Measurements from ENCODE around the gene TSPAN15. TPM values are rescaled to one million over a fixed set of nuclear protein-coding genes. Genes with fewer than 3 reads are reported as not detected.

Gene TSPAN15
- total RNA-seq, 1 experiment from 2014 or later: 7.7 TPM

GRCh38 chr10:69490876-69491275 lies 39.6 kb downstream of the TSPAN15 start:
- Histone ChIP-seq H3K56ac (ENCODE audit: insufficient read length, low read depth, low read length) (no peak overlapping the region), H3K4ac (ENCODE audit: low read depth, low read length) (no peak overlapping the region), H3K14ac (ENCODE audit: insufficient read depth, low read length) (no peak overlapping the region), H3K23ac (ENCODE audit: insufficient read length, low read depth, low read length) (no peak overlapping the region), H3K23me2 (ENCODE audit: insufficient read length, low read depth, low read length, poor library complexity, severe bottlenecking) (no peaks in the 10 kb centered on the region), H3K79me1 (ENCODE audit: insufficient read depth, low read depth, low read length, poor library complexity, severe bottlenecking) (no peaks in the 10 kb centered on the region), H3K9ac (ENCODE audit: extremely low read depth, insufficient read length, low read length) (no peak overlapping the region), H3K18ac (ENCODE audit: insufficient read length, low read depth, low read length) (no peak overlapping the region), H4K20me1 (ENCODE audit: control insufficient read depth, insufficient read depth, insufficient read length) (no peaks in the 10 kb centered on the region), H3K27me3 (ENCODE audit: insufficient read depth, low read length) (no peaks in the 10 kb centered on the region), H4K91ac (ENCODE audit: insufficient read length, low read depth, low read length) (no peak overlapping the region), H3K9me3 (ENCODE audit: control insufficient read depth, low read depth, low read length) (peaks cover 4% of the 10 kb centered on the region), H2AK5ac (ENCODE audit: insufficient read length, low read length) (no peak overlapping the region), H4K5ac (ENCODE audit: insufficient read length, low read depth, low read length) (no peak overlapping the region), H2BK15ac (ENCODE audit: low read depth, low read length) (no peak overlapping the region), H2BK120ac (ENCODE audit: low read depth, low read length, poor library complexity, severe bottlenecking) (no peak overlapping the region), H3K4me1 (ENCODE audit: insufficient read depth, low read length) (no peaks in the 10 kb centered on the region), H2AFZ (ENCODE audit: low read length) (no peak overlapping the region), H2BK12ac (ENCODE audit: insufficient read length, low read depth, low read length) (no peak overlapping the region), H2BK20ac (ENCODE audit: low read depth, low read length, poor library complexity, severe bottlenecking) (no peak overlapping the region), H2BK5ac (ENCODE audit: insufficient read length, low read length) (no peak overlapping the region), H3T11ph (ENCODE audit: low read length) (no peak overlapping the region), H3K79me2 (ENCODE audit: insufficient read depth, low read length) (no peaks in the 10 kb centered on the region), H3K27ac (ENCODE audit: insufficient read length, low read depth, low read length) (no peak overlapping the region), H4K8ac (replicated peaks; ENCODE audit: insufficient read length, low read depth, low read length) (no peak overlapping the region), H3K4me2 (ENCODE audit: insufficient read depth, insufficient read length, low read length) (no peak overlapping the region)
- TF ChIP-seq CTCF (conservative IDR thresholded peaks at IDR 0.05): no peak
- DNase-seq: no peak
- WGBS (ENCODE audit: extremely low coverage, insufficient read length, low lambda C conversion rate): no CpG with 5 or more reads among the region's 10 CpGs
- peaks cover 13 to 18% (median 14%) of the 10 kb centered on the region in 3 experiments for H3K36me3 Mint-ChIP-seq (ENCODE audit: insufficient read depth in 1 of 3, low read depth in 3 of 3)
- peaks cover 5 to 15% of the 10 kb centered on the region in 2 experiments for H3K4me1 Mint-ChIP-seq
- H3K4me3 Mint-ChIP-seq: no peak overlapping the region; a peak in 1 of 5 replicates
- peak overlapping the region in 1 of 3 experiments; percentile 12; a peak in 1 of 7 replicates for H3K27ac Mint-ChIP-seq
- peaks cover 3% of the 10 kb centered on the region for H3K27me3 Mint-ChIP-seq (ENCODE audit: low read depth)
- H3K9me3 Mint-ChIP-seq: peaks cover 14 to 20% of the 10 kb centered on the region in 2 experiments

Measured in H9 (cell line).